A673 (cell line): Measurements from ENCODE around the gene TMEM92. TPM values are rescaled to one million over a fixed set of nuclear protein-coding genes. Genes with fewer than 3 reads are reported as not detected.

Experiments
- BruUV-seq: library from RNA; stranded (reverse); fragments of 400-500 nt; replicated peaks from 2 replicates; lab custom pipeline; 2021; lab: Mats Ljungman, UMichigan
- CTCF ChIA-PET: fragments of 300-600 bp; sonication (Branson Sonifier 250); formaldehyde crosslinking; loops from one replicate; lab custom pipeline; 2022; ENCODE audit warnings: antibody characterized with exemption; lab: Charles Lee
- POLR2A ChIA-PET: fragments of 300-600 bp; sonication (Branson Sonifier 250); formaldehyde crosslinking; loops from one replicate; lab custom pipeline; 2022; ENCODE audit warnings: antibody characterized with exemption; ENCODE audit not compliant: low non-redundant PET; lab: Charles Lee
- DNase-seq: peaks from one replicate; pipeline ENCODE4 v3.0.0-alpha.2; 2015; ENCODE audit warnings: low spot score
- H3K27ac ChIP-seq: fragments of 200-600 bp; sonication (generic); 2 replicates; pipeline ENCODE4 v1.5.1; 2016; ENCODE audit warnings: mixed run types, low read depth, mild to moderate bottlenecking, mixed read lengths, antibody characterized with exemption, low read length; ENCODE audit not compliant: poor library complexity, severe bottlenecking
- H3K27me3 ChIP-seq: fragments of 200-600 bp; sonication (generic); replicated peaks from 2 replicates; pipeline ENCODE4 v1.6.1; 2017; ENCODE audit warnings: mixed run types, low read depth, mild to moderate bottlenecking, mixed read lengths, antibody characterized with exemption, low read length; ENCODE audit not compliant: insufficient read depth, poor library complexity
- H3K36me3 ChIP-seq: fragments of 200-600 bp; sonication (generic); 2 replicates; pipeline ENCODE4 v1.6.1; 2016; ENCODE audit warnings: mixed run types, mild to moderate bottlenecking, mixed read lengths, antibody characterized with exemption, low read length; ENCODE audit not compliant: insufficient read depth, poor library complexity, severe bottlenecking
- H3K4me1 ChIP-seq: fragments of 200-600 bp; sonication (generic); 2 replicates; pipeline ENCODE4 v1.6.1; 2017; ENCODE audit warnings: mixed run types, mild to moderate bottlenecking, mixed read lengths, antibody characterized with exemption, low read length; ENCODE audit not compliant: insufficient read depth, poor library complexity, severe bottlenecking
- H3K4me3 ChIP-seq: fragments of 200-600 bp; sonication (generic); 2 replicates; pipeline ENCODE4 v1.5.1; 2016; ENCODE audit warnings: low read depth, mixed run types, mild to moderate bottlenecking, mixed read lengths, low read length; ENCODE audit not compliant: poor library complexity, severe bottlenecking
- H3K9me3 ChIP-seq: fragments of 200-600 bp; sonication (generic); 2 replicates; pipeline ENCODE4 v1.6.1; 2016; ENCODE audit warnings: mixed run types, low read depth, mild to moderate bottlenecking, mixed read lengths, antibody characterized with exemption, low read length; ENCODE audit not compliant: poor library complexity, severe bottlenecking
- CTCF ChIP-seq: fragments of 300-800, 200-600 bp; sonication (generic); conservative IDR thresholded peaks from 2 replicates; pipeline ENCODE4 v1.5.1; 2017; ENCODE audit warnings: low read depth, mild to moderate bottlenecking, antibody characterized with exemption, low read length, moderate library complexity, mixed read lengths
- EZH2 ChIP-seq: fragments of 200-600 bp; sonication (generic); IDR thresholded peaks from 2 replicates; pipeline ENCODE4 v1.6.1; 2017; ENCODE audit warnings: borderline replicate concordance, low read depth, mild to moderate bottlenecking, mixed read lengths, antibody characterized with exemption, low read length; ENCODE audit not compliant: poor library complexity, severe bottlenecking
- intact Hi-C: fragments of 100-400 bp; cut with micrococcal nuclease; formaldehyde crosslinking; loops from one replicate; pipeline ENCODE4 v1.10.0; 2022; ENCODE audit not compliant: unreplicated experiment
- total RNA-seq: library from RNA; stranded (reverse); gene quantifications from 2 replicates; pipeline ENCODE4 v1.2.3, GENCODE V29; 2021

TMEM92 gene
- total RNA-seq, 1 experiment from 2014 or later = 0.19 TPM

DNA sequence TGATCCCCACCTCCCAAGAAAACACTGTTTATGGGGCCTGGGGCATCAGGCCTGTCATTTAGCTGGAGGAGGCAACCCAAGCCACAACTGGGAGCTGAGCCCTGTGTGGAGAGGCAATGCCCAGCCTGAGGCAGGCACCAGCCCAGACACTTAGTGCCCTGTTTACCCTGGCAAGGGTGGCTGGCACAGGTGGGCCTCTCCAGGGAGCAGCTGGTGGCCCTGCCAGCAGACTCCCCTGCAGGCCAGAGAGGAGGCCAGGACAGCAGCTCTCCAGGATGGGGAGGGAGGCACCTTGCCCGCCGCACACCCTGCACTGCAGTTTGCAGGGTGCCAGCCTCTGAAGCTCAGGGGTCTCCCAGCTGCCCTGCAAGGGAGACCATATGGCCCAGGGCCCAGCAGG is 9.1 kb upstream of the TMEM92 start:
- DNase-seq = no peak
- no peak overlapping the region for H3K27ac ChIP-seq
- H3K4me3 ChIP-seq = no peak overlapping the region
- ChIA-PET POLR2A (no interaction called here), CTCF (no interaction called here)
- TF ChIP-seq CTCF = no peak
- TF ChIP-seq EZH2 = no peak
- H3K27me3 ChIP-seq = no peaks in the 10 kb centered on the region
- no peaks in the 10 kb centered on the region for H3K9me3 ChIP-seq
- BruUV-seq = no TSS peak
- H3K4me1 ChIP-seq = peaks cover under 1% of the 10 kb centered on the region
- no peaks in the 10 kb centered on the region for H3K36me3 ChIP-seq
- intact Hi-C loops = no loop called here

- H3K4me1 ChIP-seq = peaks cover 5% of the 10 kb centered on the region
These were observed 8.5 kb upstream of the TMEM92 start for GRCh38 chr17:50265690-50266315.

GRCh38 chr17:50266384-50267073 is 7.7 kb upstream of the TMEM92 start:
- Histone ChIP-seq H3K27ac (no peak overlapping the region), H3K9me3 (no peaks in the 10 kb centered on the region), H3K4me1 (peaks cover 5% of the 10 kb centered on the region), H3K4me3 (no peak overlapping the region), H3K27me3 (no peaks in the 10 kb centered on the region), H3K36me3 (no peaks in the 10 kb centered on the region)
- BruUV-seq = no TSS peak
- ChIA-PET POLR2A (no interaction called here), CTCF (interaction anchor here (0.5 to 0.6 kb wide), 2 partner anchors 32 to 165 kb away, joined by 3 to 4 read pairs; no protein-coding TSS in a partner anchor)
- DNase-seq = no peak
- intact Hi-C loops = no loop called here
- TF ChIP-seq EZH2 (no peak), CTCF (no peak)

More at GRCh38 chr17:50265690-50266315, 8.5 kb upstream of the TMEM92 start:
- no peak for TF ChIP-seq EZH2
- no peak for TF ChIP-seq CTCF
- H3K9me3 ChIP-seq = no peaks in the 10 kb centered on the region
- intact Hi-C loops = no loop called here
- H3K4me3 ChIP-seq = no peak overlapping the region
- no peak overlapping the region for H3K27ac ChIP-seq
- no TSS peak for BruUV-seq
- no peak for DNase-seq
- ChIA-PET POLR2A (no interaction called here), CTCF (no interaction called here)
- no peaks in the 10 kb centered on the region for H3K27me3 ChIP-seq
- H3K36me3 ChIP-seq = no peaks in the 10 kb centered on the region
